Panc1 (cell line): Measurements from ENCODE around the gene CLDN34. TPM values are rescaled to one million over a fixed set of nuclear protein-coding genes. Genes with fewer than 3 reads are reported as not detected.

ENCODE experiments used
- ATAC-seq: fragments of 200-7000 bp; cut with Tn5 transposase; 2 replicates; pipeline ENCODE4 v1.9.1; 2020; ENCODE audit warnings: mild to moderate bottlenecking, moderate library complexity
- BruUV-seq: library from RNA; stranded (reverse); fragments of 400-500 nt; replicated peaks from 2 replicates; lab custom pipeline; 2021; lab: Mats Ljungman, UMichigan
- CTCF ChIA-PET: fragments of 300-600 bp; sonication (Branson Sonifier 250); formaldehyde crosslinking; loops from one replicate; lab custom pipeline; 2022; ENCODE audit warnings: antibody characterized with exemption; lab: Charles Lee
- POLR2A ChIA-PET: fragments of 300-600 bp; sonication (Branson Sonifier 250); formaldehyde crosslinking; loops from one replicate; lab custom pipeline; 2022; ENCODE audit warnings: antibody characterized with exemption; lab: Charles Lee
- DNase-seq: peaks from one replicate; pipeline ENCODE4 v3.0.0-alpha.2; 2010; ENCODE audit warnings: low read depth, low spot score
- H3K27ac ChIP-seq: 2 replicates; pipeline ENCODE4 v1.5.1; 2011; ENCODE audit warnings: mild to moderate bottlenecking, low read length, inconsistent platforms
- H3K27me3 ChIP-seq: fragments of 200-500 bp; sonication (Bioruptor generic); 2 replicates; pipeline ENCODE4 v1.6.0; 2014; ENCODE audit warnings: low read length, inconsistent platforms; ENCODE audit not compliant: control insufficient read depth, insufficient read depth
- H3K36me3 ChIP-seq: fragments of 200-500 bp; sonication (Bioruptor generic); 2 replicates; pipeline ENCODE4 v1.5.1; 2014; ENCODE audit warnings: inconsistent platforms, mild to moderate bottlenecking, low read length, moderate library complexity; ENCODE audit not compliant: control insufficient read depth, insufficient read depth
- H3K4me1 ChIP-seq: 2 replicates; pipeline ENCODE4 v1.5.1; 2011; ENCODE audit warnings: inconsistent platforms, mild to moderate bottlenecking, low read length, moderate library complexity; ENCODE audit not compliant: control insufficient read depth, insufficient read depth
- H3K4me3 ChIP-seq, 2 experiments: 2 replicates each; pipeline ENCODE4 v1.5.1; 2011 to 2012; ENCODE audit warnings: low read depth in 2 of 2, low read length in 2 of 2, mild to moderate bottlenecking in 2 of 2, inconsistent platforms in 1 of 2, moderate library complexity in 1 of 2
- H3K9me3 ChIP-seq: fragments of 200-500 bp; sonication (Bioruptor generic); 2 replicates; pipeline ENCODE4 v1.5.1; 2014; ENCODE audit warnings: low read depth, mild to moderate bottlenecking, inconsistent platforms, low read length, moderate library complexity; ENCODE audit not compliant: control insufficient read depth, insufficient read depth
- CTCF ChIP-seq: fragments of 450-650 bp; IDR thresholded peaks from 2 replicates; pipeline ENCODE4 v1.5.1; 2017; ENCODE audit warnings: mild to moderate bottlenecking
- POLR2AphosphoS5 ChIP-seq: IDR thresholded peaks from 2 replicates; pipeline ENCODE4 v1.6.1; 2012; ENCODE audit warnings: mild to moderate bottlenecking, low read depth, low read length, moderate library complexity
- REST ChIP-seq, 2 experiments: IDR thresholded peaks; 2 replicates each; pipeline ENCODE4 v1.6.1; 2011 to 2012; ENCODE audit warnings: low read depth in 2 of 2, control low read depth in 1 of 2, low read length in 1 of 2, mild to moderate bottlenecking in 1 of 2, moderate library complexity in 1 of 2; ENCODE audit not compliant: insufficient read depth in 1 of 2
- SIN3A ChIP-seq: IDR thresholded peaks from 2 replicates; pipeline ENCODE4 v1.6.1; 2012; ENCODE audit warnings: low read depth, mild to moderate bottlenecking, low read length, moderate library complexity, borderline replicate concordance; ENCODE audit not compliant: insufficient read depth
- TCF7L2 ChIP-seq: IDR thresholded peaks from 2 replicates; pipeline ENCODE4 v1.6.1; 2011; ENCODE audit warnings: mild to moderate bottlenecking, low read depth, low read length, inconsistent platforms
- in situ Hi-C: cut with HindIII; loops from 2 replicates; pipeline ENCODE4 v1.10.0; 2016; ENCODE audit warnings: low sequenced_read_pairs, low pct_unique_long_range_greater_than_20kb
- intact Hi-C: fragments of 100-400 bp; cut with micrococcal nuclease; formaldehyde crosslinking; loops from one replicate; pipeline ENCODE4 v1.10.0; 2022; ENCODE audit not compliant: unreplicated experiment
- total RNA-seq: library from RNA; stranded (reverse); gene quantifications from one replicate; pipeline ENCODE4 v1.2.1, GENCODE V29; 2021; ENCODE audit not compliant: unreplicated experiment

CLDN34 gene
- total RNA-seq, 1 experiment from 2014 or later: not detected

- BruUV-seq: no TSS peak
- in situ Hi-C loops: no loop called here
- no peaks in the 10 kb centered on the region for H3K27me3 ChIP-seq
- intact Hi-C loops: no loop called here
- H3K27ac ChIP-seq: no peak overlapping the region
- TF ChIP-seq CTCF (no peak), REST (IDR thresholded peaks at IDR 0.05; ENCODE audit: insufficient read depth in 1 of 2, low read depth in 2 of 2, low read length in 1 of 2) (no peak), TCF7L2 (no peak), POLR2AphosphoS5 (no peak), SIN3A (no peak)
- no peak overlapping the region for H3K4me3 ChIP-seq
- CTCF ChIA-PET: no interaction called here
- no peaks in the 10 kb centered on the region for H3K4me1 ChIP-seq
- DNase-seq (no peak), ATAC-seq (no peak)
- POLR2A ChIA-PET: no interaction called here
- no peaks in the 10 kb centered on the region for H3K9me3 ChIP-seq
- no peaks in the 10 kb centered on the region for H3K36me3 ChIP-seq
Measured at GRCh38 chrX:10008483-10009056, 41.4 kb downstream of the CLDN34 start.

- POLR2A ChIA-PET: no interaction called here
- Histone ChIP-seq H3K27ac (no peak overlapping the region; the same call in 1 of the 2 replicates), H3K36me3 (no peaks in the 10 kb centered on the region), H3K27me3 (no peaks in the 10 kb centered on the region), H3K4me3 (no peak overlapping the region), H3K4me1 (no peaks in the 10 kb centered on the region), H3K9me3 (no peaks in the 10 kb centered on the region)
- no peak for ATAC-seq
- BruUV-seq: no TSS peak
- TF ChIP-seq SIN3A (no peak), REST (IDR thresholded peaks at IDR 0.05; ENCODE audit: insufficient read depth in 1 of 2, low read depth in 2 of 2, low read length in 1 of 2) (no peak), CTCF (no peak), POLR2AphosphoS5 (no peak), TCF7L2 (no peak)
- no peak for DNase-seq
- CTCF ChIA-PET: no interaction called here
- in situ Hi-C loops (no loop called here), intact Hi-C loops (no loop called here)
Measured at GRCh38 chrX:10009741-10010140, 42.6 kb downstream of the CLDN34 start.
